ENCODE results near the gene GARIN5A.
A peak's percentile ranks its signal among the peaks of the same experiment; 100 is the strongest.
"Not testable (repeated sequence)": the region's sequence is repeated elsewhere in the genome, so short reads cannot be mapped to it uniquely, and the experiment has no call there.

GARIN5A gene

DNA sequence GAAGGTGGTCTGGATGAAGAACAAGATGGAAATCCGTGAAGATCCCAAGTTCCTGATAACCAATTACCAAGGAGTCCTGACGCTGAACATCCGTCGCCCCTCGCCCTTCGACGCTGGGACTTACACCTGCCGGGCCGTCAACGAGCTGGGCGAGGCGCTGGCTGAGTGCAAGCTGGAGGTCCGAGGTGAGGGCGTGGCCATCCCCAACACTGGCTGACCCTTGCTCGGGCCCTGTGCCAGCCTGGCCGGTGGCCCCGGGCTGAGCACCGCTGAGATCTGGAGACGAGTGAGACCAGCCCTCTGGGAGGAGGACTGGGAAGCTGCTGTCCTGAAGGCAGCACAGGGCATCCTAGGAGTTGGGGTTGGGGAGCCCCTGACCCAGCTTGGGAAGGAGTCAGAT lies 12.3 kb downstream of the GARIN5A start:
- DNase-seq (ENCODE audit: low spot score) = no peak

DNA sequence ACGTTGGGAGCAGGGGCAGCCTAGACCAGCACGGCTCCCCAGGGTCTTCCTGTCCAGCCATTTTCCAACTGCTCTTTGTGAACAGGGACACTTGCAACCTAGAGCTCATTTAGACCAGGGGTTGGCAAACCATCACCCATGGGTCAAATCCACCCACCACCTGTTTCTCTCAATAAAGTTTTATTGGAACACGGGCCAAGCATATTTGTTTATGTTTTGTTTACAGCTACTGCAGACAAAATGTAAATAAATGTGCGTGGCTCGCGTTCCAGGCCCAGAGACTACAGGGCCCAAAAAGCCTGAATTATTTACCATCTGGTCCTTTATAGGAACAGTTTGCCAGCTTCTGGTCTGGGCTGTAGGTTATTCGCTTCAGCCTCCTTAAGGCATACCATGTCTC lies 13.7 kb downstream of the GARIN5A start:
- no peak for DNase-seq (ENCODE audit: low spot score)

DNA sequence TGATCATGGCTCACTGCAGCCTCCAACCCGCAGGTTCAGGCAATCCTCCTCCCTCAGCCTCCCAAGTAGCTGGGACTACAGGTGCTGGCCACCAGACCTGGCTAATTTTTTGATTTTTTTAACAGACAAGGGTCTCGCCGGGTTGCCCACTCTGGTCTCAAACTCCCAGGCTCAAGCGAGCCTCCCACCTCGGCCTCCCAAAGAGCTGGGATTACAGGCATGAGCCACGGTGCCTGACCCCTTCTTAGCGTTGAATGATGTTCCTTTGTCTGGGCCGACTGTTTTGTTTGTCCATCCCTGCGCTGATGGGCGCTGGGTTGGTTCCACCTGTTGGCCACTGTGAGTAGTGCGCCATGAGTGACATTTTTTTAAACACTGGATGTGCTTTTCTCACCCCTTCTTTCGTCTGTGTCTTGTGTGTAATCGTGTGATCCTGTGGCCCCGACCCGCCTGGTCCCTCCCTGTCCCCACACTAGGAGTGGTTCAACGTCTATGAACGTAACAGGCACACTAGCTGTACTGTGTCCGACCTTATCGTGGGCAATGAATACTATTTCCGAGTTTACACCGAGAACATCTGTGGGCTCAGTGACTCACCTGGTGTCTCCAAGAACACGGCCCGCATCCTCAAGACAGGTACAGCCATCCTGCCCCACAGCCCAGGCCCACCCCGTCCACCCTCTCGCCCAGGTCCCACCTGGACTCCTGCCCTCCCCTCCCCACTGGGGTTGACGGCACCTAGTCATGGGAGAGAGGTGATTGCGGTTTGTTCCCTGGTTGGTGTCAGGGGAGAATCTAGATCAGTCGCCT lies 15.4 kb downstream of the GARIN5A start:
- DNase-seq (ENCODE audit: low spot score) = peak; percentile 74

- no peak for DNase-seq (ENCODE audit: low spot score)
Measured at GRCh38 chr19:50460161-50460765, 16.4 kb downstream of the GARIN5A start.

DNA sequence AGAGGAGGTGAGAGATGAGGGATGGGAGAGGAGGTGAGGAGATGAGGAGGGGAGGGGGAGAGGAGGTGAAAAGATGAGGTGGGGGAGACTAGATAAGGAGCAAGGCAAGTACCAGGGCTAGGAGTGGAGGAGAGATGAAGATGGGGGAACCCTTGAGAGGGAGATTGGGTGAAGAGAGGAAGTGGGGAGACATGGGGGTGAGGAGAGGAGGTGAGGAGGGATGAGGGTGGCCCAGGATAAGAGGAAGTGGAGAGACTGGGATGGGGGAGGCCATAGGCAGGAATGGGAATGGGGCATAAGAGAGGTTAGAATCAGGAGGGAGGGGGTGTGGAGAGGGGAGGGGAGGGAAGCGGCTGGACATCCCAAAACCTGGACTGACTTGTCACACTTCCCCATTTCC lies 17.0 kb downstream of the GARIN5A start:
- no peak for DNase-seq (ENCODE audit: low spot score)

- DNase-seq (ENCODE audit: low spot score) = no peak
Measured at GRCh38 chr19:50459067-50459456, 17.6 kb downstream of the GARIN5A start.

DNA sequence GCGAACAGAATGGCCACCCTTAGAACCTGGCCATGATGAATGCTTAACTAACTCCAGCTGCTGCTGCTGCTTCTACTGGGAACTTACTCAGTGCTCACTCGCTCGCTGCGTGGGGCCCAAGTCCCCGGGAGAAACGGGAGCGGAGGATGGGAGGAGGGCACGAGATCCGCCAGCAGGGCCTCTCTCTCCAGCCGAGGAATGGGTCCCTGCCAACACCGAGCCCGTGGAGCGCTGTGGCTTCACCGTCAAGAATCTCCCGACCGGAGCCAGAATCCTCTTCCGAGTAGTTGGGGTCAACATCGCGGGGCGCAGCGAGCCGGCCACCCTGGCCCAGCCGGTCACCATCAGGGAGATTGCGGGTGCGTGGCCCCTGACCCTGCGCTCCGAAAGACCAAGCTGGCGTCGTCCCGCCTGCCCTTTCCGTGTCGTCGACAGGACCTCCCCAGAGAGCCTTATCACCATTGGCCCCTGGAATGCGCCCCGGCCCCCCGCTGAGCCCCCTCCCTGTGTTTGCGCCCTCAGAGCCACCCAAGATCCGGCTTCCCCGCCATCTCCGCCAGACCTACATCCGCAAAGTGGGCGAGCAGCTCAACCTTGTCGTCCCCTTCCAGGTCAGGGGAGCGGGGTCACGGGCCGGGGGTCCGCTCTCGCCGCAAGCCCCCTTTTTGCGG lies 18.1 kb downstream of the GARIN5A start:
- no peak for DNase-seq (ENCODE audit: low spot score)

GRCh38 chr19:50457300-50457699 lies 19.3 kb downstream of the GARIN5A start:
- no peak for DNase-seq (ENCODE audit: low spot score)

GRCh38 chr19:50455992-50456391 lies 20.7 kb downstream of the GARIN5A start:
- DNase-seq (ENCODE audit: low spot score) = no peak

DNA sequence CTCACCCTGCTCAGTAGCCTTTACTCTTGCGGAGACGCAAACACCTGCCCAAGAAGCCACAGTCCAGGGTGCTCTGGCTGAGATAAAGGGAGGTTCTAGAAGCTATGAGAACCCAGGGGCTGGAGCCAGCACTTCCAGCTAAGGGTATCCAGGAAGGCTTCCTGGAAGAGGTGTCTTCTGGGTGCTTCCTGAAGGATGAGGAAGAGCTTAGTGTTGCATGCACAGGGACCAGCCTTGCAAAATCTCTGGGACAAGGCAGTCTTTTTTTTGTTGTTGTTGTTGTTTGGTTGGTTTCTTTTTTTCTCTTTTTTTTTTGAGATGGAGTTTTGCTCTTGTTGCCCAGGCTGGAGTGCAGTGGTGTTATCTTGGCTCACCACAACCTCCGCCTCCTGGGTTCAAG lies 23.4 kb downstream of the GARIN5A start:
- no peak for DNase-seq (ENCODE audit: low spot score)

DNA sequence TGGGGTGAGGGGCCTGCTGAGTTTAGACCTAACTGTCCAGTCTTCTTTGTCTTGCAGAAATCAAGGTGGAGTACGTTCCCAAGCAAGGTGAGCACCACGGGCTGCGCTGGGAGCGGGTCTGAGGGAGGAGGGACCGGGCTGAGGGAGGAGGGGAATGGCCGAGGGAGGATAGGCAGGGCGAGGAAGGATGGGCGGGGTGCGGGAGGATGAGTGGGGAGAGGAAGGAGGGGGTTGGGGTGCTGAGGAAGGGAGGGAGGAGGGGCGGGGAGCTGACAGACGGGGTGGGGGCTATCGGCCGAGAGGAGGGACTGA lies 25.5 kb downstream of the GARIN5A start:
- no peak for DNase-seq (ENCODE audit: low spot score)

GRCh38 chr19:50450369-50451222 lies 26.1 kb downstream of the GARIN5A start:
- DNase-seq (ENCODE audit: low spot score) = no peak

GRCh38 chr19:50449236-50449899 lies 27.3 kb downstream of the GARIN5A start:
- DNase-seq (ENCODE audit: low spot score) = no peak

- DNase-seq (ENCODE audit: low spot score) = no peak
Measured at GRCh38 chr19:50447750-50448149, 28.9 kb downstream of the GARIN5A start.

DNA sequence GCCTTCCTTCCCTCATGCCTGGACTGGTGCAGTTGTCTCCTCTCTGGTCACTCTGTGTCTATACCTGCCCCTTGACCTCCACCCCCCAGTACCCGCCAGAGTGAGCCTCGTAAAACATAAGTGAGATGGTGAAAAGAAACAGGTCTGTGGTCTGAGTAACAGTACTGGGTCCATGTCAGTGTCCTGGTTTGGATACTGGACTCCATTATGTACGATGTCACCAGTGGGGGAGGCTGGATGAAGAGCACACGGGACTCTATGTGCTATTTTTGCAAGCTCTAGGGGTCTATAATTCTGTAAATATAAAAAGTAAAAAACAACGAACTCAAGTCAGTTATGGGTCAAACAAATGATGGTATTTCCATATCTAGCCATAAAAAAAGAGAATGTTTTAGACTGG lies 29.6 kb downstream of the GARIN5A start:
- no peak for DNase-seq (ENCODE audit: low spot score)

DNA sequence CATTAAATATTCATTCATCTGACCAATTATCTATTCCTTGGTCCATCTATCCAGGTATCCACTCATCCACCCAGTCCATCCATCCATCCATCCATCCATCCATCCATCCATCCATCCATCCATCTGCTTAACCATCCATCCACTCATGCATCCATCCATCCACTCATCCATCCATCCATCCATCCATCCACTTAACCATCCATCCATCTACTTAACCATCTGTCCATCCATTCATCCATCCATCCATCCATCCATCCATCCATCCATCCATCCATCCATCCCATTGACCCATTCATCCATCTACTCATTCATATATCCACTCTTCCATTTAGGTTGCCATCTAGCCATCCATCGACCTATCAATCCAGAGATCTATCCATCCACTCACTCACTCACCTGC lies 32.6 kb downstream of the GARIN5A start:
- DNase-seq (ENCODE audit: low spot score) = no peak

DNA sequence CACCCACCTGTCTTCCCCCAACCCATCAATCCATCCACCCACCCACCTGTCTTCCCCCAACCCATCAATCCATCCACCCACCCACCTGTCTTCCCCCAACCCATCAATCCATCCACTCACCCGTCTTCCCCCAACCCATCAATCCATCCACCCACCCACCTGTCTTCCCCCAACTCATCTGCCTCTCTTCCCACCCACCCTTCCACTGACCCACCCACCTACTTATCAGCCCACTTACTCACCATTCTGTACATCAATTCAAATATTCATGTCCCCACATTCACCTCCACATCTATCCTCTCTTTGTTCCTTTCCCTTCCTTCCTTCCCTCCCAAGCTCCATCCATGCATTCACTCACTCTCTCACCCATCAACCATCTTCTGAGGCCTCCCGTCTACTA lies 37.5 kb downstream of the GARIN5A start:
- not testable (repeated sequence) for DNase-seq (ENCODE audit: low spot score)

DNA sequence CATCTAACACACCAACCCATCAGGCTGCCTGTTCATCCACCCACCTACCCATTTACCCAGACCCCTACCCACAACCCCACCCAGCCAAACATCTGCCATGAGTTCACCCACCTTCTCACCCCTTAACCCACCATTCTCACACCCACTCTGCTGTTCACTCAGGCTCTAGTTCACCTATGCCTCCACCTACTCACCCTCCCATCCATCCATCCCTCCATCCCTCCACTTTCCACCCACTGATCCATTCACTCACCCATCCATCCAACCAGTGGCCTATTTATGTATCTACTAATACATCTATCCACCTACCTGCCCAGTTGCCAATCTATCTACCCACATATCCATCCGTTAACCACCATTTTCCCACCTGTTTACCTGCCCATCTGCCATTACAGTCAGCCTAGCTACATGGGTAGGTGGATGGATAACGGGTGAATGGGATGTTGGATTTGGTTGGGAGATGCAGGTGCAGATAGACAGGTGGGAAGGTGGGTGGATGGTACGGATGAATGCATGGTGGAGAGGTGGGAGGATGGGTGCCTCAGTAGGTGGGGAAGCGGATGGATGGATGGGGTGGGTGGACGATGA lies 38.7 kb downstream of the GARIN5A start:
- DNase-seq (ENCODE audit: low spot score) = no peak

GRCh38 chr19:50435627-50436026 lies 41.0 kb downstream of the GARIN5A start:
- no peak for DNase-seq (ENCODE audit: low spot score)

GRCh38 chr19:50435221-50435620 lies 41.4 kb downstream of the GARIN5A start:
- DNase-seq (ENCODE audit: low spot score) = no peak

DNA sequence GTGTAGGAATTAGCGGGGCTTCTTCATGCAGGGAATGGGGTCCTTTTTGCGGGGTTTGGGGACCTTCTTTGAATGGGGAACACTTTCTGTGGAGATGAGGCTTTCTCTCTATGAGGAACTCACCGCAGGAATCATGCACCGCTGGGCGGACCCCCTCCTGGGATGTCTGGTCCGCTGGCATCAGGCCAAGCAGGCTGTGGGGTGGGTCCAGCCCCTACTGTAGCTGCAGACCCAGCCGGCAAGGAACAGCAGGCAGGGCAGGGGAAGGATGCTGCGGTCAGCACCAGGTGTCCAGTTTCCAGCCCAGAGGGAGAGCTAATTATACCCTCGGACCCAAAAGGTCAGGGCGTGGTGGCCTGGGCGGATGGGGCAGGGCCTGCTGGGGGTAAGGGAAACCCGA lies 42.1 kb downstream of the GARIN5A start:
- DNase-seq (ENCODE audit: low spot score) = no peak
